Mesothelial cell of epicardium (in vitro differentiated cells): Measurements from ENCODE around the gene ZNF768. TPM values are rescaled to one million over a fixed set of nuclear protein-coding genes. Genes with fewer than 3 reads are reported as not detected.

Experiments
- DNase-seq, 2 experiments: peaks; one replicate each; pipeline ENCODE4 v3.0.0; 2021; ENCODE audit warnings: low spot score in 2 of 2; ENCODE audit not compliant: unreplicated experiment in 2 of 2
- H3K27ac Mint-ChIP-seq: 2 replicates; pipeline ENCODE4 v1.8.0; 2021; ENCODE audit warnings: mixed read lengths
- H3K27me3 Mint-ChIP-seq: 2 replicates; pipeline ENCODE4 v1.8.0; 2021; ENCODE audit warnings: low read depth, mixed read lengths
- H3K36me3 Mint-ChIP-seq: 2 replicates; pipeline ENCODE4 v1.8.0; 2021; ENCODE audit warnings: mixed read lengths
- H3K4me1 Mint-ChIP-seq: 2 replicates; pipeline ENCODE4 v1.8.0; 2021; ENCODE audit warnings: mixed read lengths
- H3K4me3 Mint-ChIP-seq: 2 replicates; pipeline ENCODE4 v1.8.0; 2021; ENCODE audit warnings: mild to moderate bottlenecking, moderate library complexity, mixed read lengths
- H3K9me3 Mint-ChIP-seq: 2 replicates; pipeline ENCODE4 v1.8.0; 2021; ENCODE audit warnings: mixed read lengths
- CTCF ChIP-seq: fragments of 200-600 bp; sonication (generic); IDR thresholded peaks from one replicate; pipeline ENCODE4 v1.5.0; 2021; ENCODE audit warnings: antibody characterized with exemption; ENCODE audit not compliant: unreplicated experiment
- total RNA-seq: library from RNA; stranded (reverse); gene quantifications from 3 replicates; pipeline ENCODE4 v1.2.1, GENCODE V29; 2021

The ZNF768 gene
- total RNA-seq, 1 donor from 2014 or later: 41.2 TPM

DNA sequence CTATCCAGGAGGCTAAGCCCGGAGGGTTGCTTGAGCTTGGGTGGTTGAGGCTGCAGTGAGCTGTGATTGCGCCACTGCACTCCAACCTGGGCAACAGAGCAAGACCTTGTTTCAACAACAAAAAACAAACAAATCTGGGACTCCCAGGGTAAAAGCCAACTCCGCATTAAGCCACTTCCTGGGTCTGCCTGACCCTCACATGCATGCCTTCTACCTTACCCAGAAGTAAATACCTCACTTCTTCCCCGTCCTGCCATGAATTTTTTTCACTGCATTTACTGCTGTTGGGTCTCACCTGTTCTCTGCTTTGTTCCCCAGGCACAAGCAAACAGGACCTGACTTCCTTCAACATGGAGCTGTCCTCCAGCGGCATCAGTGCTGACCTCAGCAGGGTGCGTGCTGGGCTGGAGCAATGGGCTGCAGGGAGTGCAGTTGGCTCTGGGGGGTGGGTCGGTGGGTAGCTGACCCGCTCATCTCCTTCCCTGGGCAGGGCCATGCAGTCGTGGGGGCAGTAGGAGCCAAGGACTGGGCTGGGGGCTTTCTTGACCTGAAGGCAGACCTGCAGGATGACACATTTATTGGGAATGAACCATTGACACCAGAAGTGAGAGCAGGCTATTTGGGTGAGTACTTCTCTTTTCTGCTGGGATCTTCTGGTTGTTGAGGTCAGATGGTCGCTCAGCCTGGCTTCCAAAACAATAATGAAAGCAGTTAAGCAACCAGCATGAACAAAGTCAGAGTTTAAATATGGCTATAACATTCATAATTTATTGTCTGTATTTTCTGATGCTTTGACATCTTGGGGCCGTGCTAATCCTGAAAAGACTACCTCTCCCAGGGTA is 37.4 kb downstream of the ZNF768 start:
- Mint-ChIP-seq H3K4me1 (peaks cover 3% of the 10 kb centered on the region), H3K27me3 (peaks cover 2% of the 10 kb centered on the region), H3K36me3 (no peaks in the 10 kb centered on the region), H3K27ac (no peak overlapping the region), H3K4me3 (no peak overlapping the region), H3K9me3 (no peaks in the 10 kb centered on the region)
- no peak for DNase-seq
- no peak for TF ChIP-seq CTCF

GRCh38 chr16:30485818-30486436 is 40.4 kb downstream of the ZNF768 start:
- Mint-ChIP-seq H3K36me3 (no peaks in the 10 kb centered on the region), H3K4me1 (no peaks in the 10 kb centered on the region), H3K27me3 (peaks cover 6% of the 10 kb centered on the region), H3K4me3 (no peak overlapping the region), H3K27ac (no peak overlapping the region), H3K9me3 (no peaks in the 10 kb centered on the region)
- no peak for DNase-seq
- TF ChIP-seq CTCF: no peak

GRCh38 chr16:30484887-30485286 is 41.5 kb downstream of the ZNF768 start:
- no peak overlapping the region for H3K4me3 Mint-ChIP-seq
- no peak for TF ChIP-seq CTCF
- no peak for DNase-seq
- H3K27ac Mint-ChIP-seq: no peak overlapping the region
- H3K9me3 Mint-ChIP-seq: no peaks in the 10 kb centered on the region
- H3K36me3 Mint-ChIP-seq: no peaks in the 10 kb centered on the region
- peaks cover 12% of the 10 kb centered on the region for H3K27me3 Mint-ChIP-seq
- no peaks in the 10 kb centered on the region for H3K4me1 Mint-ChIP-seq

DNA sequence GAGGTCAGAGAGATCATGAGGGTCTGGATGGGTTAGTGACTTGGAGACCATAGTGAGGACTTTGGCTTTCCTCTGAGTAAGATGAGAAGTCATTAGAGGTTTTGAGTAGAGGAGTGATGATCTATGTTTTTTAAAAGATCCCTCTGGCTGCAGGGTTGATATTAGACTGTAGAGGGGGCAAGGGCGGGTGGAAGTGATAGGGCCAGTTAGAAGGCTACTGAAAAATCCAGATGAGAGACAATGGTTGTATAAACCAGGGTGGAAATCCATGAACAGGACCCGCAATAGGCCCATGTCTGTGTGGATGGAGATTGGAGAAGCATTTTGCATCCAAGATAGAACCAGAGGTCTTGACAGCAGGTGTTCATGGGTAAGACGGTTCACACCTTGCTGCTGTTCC is 44.0 kb downstream of the ZNF768 start:
- TF ChIP-seq CTCF: no peak
- Mint-ChIP-seq H3K4me1 (no peaks in the 10 kb centered on the region), H3K9me3 (no peaks in the 10 kb centered on the region)

DNA sequence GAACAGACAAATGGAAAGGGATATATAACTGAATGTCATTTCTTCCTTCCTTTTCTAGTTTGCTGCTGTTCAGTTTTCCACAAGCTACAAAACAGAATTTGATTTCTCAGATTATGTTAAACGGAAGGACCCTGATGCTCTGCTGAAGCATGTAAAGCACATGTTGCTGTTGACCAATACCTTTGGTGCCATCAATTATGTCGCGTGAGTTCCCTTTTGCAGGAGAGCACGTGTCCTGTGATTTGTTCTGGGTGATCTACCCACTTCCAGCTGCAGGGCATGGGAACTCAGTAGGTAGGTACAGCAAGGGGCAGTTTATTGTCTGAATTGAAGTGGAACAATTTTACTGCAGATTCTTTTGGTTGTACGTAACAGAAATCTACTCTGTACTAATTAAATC is 45.0 kb downstream of the ZNF768 start:
- Mint-ChIP-seq H3K4me1 (no peaks in the 10 kb centered on the region), H3K4me3 (no peak overlapping the region)

More for the DNA sequence above, 44.0 kb downstream of the ZNF768 start:
- Mint-ChIP-seq H3K4me3 (no peak overlapping the region), H3K27ac (no peak overlapping the region), H3K36me3 (no peaks in the 10 kb centered on the region), H3K27me3 (peaks cover 15% of the 10 kb centered on the region)
- DNase-seq: no peak

More for the DNA sequence above, 45.0 kb downstream of the ZNF768 start:
- DNase-seq: no peak
- H3K36me3 Mint-ChIP-seq: no peaks in the 10 kb centered on the region
- TF ChIP-seq CTCF: no peak
- H3K27ac Mint-ChIP-seq: no peak overlapping the region
- no peaks in the 10 kb centered on the region for H3K9me3 Mint-ChIP-seq
- peaks cover 16% of the 10 kb centered on the region for H3K27me3 Mint-ChIP-seq
